HepG2 (cell line): Measurements from ENCODE around the gene SPACDR. TPM values are rescaled to one million over a fixed set of nuclear protein-coding genes. Genes with fewer than 3 reads are reported as not detected.

Experiments used
- ATAC-seq: fragments of 200-7000 bp; cut with Tn5 transposase; 3 replicates; pipeline ENCODE4 v1.9.1; 2020; ENCODE audit warnings: mild to moderate bottlenecking, moderate library complexity
- BruUV-seq: library from RNA; stranded (reverse); fragments of 400-500 nt; replicated peaks from 2 replicates; lab custom pipeline; 2021; lab: Mats Ljungman, UMichigan
- CTCF ChIA-PET: fragments of 300-600 bp; formaldehyde crosslinking; extraction: SDS; loops from one replicate; lab custom pipeline; 2021; ENCODE audit warnings: low total read pairs, inconsistent platforms, low intra/inter-chr PET ratio; lab: Yijun Ruan, JAX
- POLR2A ChIA-PET: fragments of 350-600 bp; sonication (Branson Sonifier 250); formaldehyde crosslinking; loops from one replicate; lab custom pipeline; 2020; ENCODE audit warnings: antibody characterized with exemption, inconsistent platforms; lab: Yijun Ruan, JAX
- DNase-seq: peaks from one replicate; pipeline ENCODE4 v3.0.0-alpha.2; 2015; ENCODE audit warnings: low spot score
- FAIRE-seq: peaks from 3 replicates; lab custom pipeline; 2011; peaks lifted over from hg19 to GRCh38; lab: Jason Lieb, UNC
- H2AFZ ChIP-seq: one replicate; pipeline ENCODE4 v1.6.1; 2011; ENCODE audit warnings: low read length, inconsistent platforms
- H3K27ac ChIP-seq: fragments of 300-600 bp; 3 replicates; pipeline ENCODE4 v1.8.0; 2011; ENCODE audit warnings: mixed run types, mild to moderate bottlenecking, mixed read lengths, low read length, inconsistent platforms; ENCODE audit not compliant: insufficient read depth; ENCODE audit errors: extremely low read length
- H3K27me3 ChIP-seq, 2 experiments: fragments of 200-600 bp in 1 of 2; 2 replicates in 1 of 2; 3 replicates in 1 of 2; pipeline versions ENCODE4 v1.6.0 to v1.8.0; 2011; ENCODE audit warnings: low read length in 2 of 2, mild to moderate bottlenecking in 2 of 2, moderate library complexity in 2 of 2, inconsistent platforms in 1 of 2; ENCODE audit not compliant: insufficient read depth in 2 of 2, control insufficient read depth in 1 of 2
- H3K36me3 ChIP-seq, 2 experiments: fragments of 200-600 bp in 1 of 2; replicated peaks in 1 of 2; 2 replicates in 1 of 2; 3 replicates in 1 of 2; pipeline versions ENCODE4 v1.5.1 to v1.8.0; 2011; ENCODE audit warnings: low read length in 2 of 2, inconsistent platforms in 1 of 2; ENCODE audit not compliant: insufficient read depth in 2 of 2, control insufficient read depth in 1 of 2
- H3K4me1 ChIP-seq: 2 replicates; pipeline ENCODE4 v1.5.1; 2012; ENCODE audit warnings: low read length, inconsistent platforms; ENCODE audit not compliant: insufficient read depth
- H3K4me2 ChIP-seq: 2 replicates; pipeline ENCODE4 v1.6.0; 2011; ENCODE audit warnings: low read depth, low read length, inconsistent platforms
- H3K4me3 ChIP-seq, 3 experiments: fragments of 200-600 bp in 1 of 3; sonication (generic), shearing (Covaris generic) in 1 of 3; replicated peaks in 1 of 3; 2 replicates each; pipeline ENCODE4 v1.5.1; 2011 to 2016; ENCODE audit warnings: low read length in 3 of 3, inconsistent platforms in 2 of 3, low read depth in 2 of 3, mild to moderate bottlenecking in 2 of 3, control low read depth in 1 of 3, mixed read lengths in 1 of 3; ENCODE audit not compliant: insufficient read depth in 1 of 3
- H3K79me2 ChIP-seq: one replicate; pipeline ENCODE4 v1.6.1; 2011; ENCODE audit warnings: low read length, inconsistent platforms; ENCODE audit not compliant: insufficient read depth
- H3K9ac ChIP-seq: 2 replicates; pipeline ENCODE4 v1.6.0; 2011; ENCODE audit warnings: mild to moderate bottlenecking, low read depth, low read length, inconsistent platforms; ENCODE audit not compliant: insufficient read depth
- H3K9me3 ChIP-seq: 2 replicates; pipeline ENCODE4 v1.5.1; 2012; ENCODE audit warnings: mild to moderate bottlenecking, low read length
- H4K20me1 ChIP-seq: 2 replicates; pipeline ENCODE4 v1.6.0; 2011; ENCODE audit warnings: inconsistent platforms, mild to moderate bottlenecking, low read length, moderate library complexity; ENCODE audit not compliant: insufficient read depth
- FOXM1 ChIP-seq: sonication (generic); formaldehyde crosslinking; IDR thresholded peaks from 2 replicates; pipeline ENCODE4 v1.5.0; 2020; ENCODE audit warnings: missing genetic modification reagents
- NFE2L2 ChIP-seq: fragments of 150-350 bp; IDR thresholded peaks from 2 replicates; pipeline ENCODE4 v1.6.1; 2014; ENCODE audit warnings: low read length
- PAWR ChIP-seq: sonication (generic); formaldehyde crosslinking; IDR thresholded peaks from 2 replicates; pipeline ENCODE4 v1.4.0; 2020; ENCODE audit warnings: missing genetic modification reagents, mild to moderate bottlenecking, borderline replicate concordance
- TCF12 ChIP-seq, 2 experiments: fragments of 450-650 bp in 1 of 2; sonication (generic) in 1 of 2; formaldehyde crosslinking in 1 of 2; IDR thresholded peaks; 2 replicates each; pipeline versions ENCODE4 v1.6.1 to v1.8.0; 2017 to 2022; ENCODE audit warnings: antibody characterized with exemption in 1 of 2, mild to moderate bottlenecking in 1 of 2, missing genetic modification reagents in 1 of 2, moderate library complexity in 1 of 2
- WGBS: methylation state at CpG from one replicate; pipeline ENCODE4 v1.1.6; 2017; ENCODE audit warnings: low lambda C conversion rate; 5-methylcytosine and 5-hydroxymethylcytosine counted together
- in situ Hi-C: cut with HindIII; loops from 2 replicates; pipeline ENCODE4 v1.10.0; 2017; ENCODE audit warnings: low pct_unique_long_range_greater_than_20kb; ENCODE audit not compliant: extremely low pct_ligation_motif_present
- intact Hi-C: fragments of 100-400 bp; cut with micrococcal nuclease; formaldehyde crosslinking; loops from one replicate; pipeline ENCODE4 v1.10.0; 2022; ENCODE audit not compliant: unreplicated experiment
- polyA plus RNA-seq, 8 experiments: library from polyadenylated mRNA; depleted of rRNA in 3 of 8; stranded (reverse) in 7 of 8; unstranded in 1 of 8; fragments of >200 nt; fragmentation: Illumina TruSeq in 4 of 8; extraction: Trizol in 4 of 8; gene quantifications; 2 replicates each; pipeline versions ENCODE4 v1.2.1 to v1.2.3, GENCODE V29; 2011 to 2016; ENCODE audit warnings: low read depth in 4 of 8, missing spikeins in 1 of 8, mixed read lengths in 1 of 8; ENCODE audit not compliant: insufficient read depth in 1 of 8
- total RNA-seq, 5 experiments: library from RNA; depleted of rRNA; stranded (reverse); fragments of >200 nt; fragmentation: Illumina TruSeq; extraction: Trizol; gene quantifications; 2 replicates each; pipeline ENCODE4 v1.2.3, GENCODE V29; 2016; ENCODE audit warnings: low read depth in 1 of 5
- TF ChIP-seq, protein P1 (sequence below): sonication (generic); formaldehyde crosslinking; IDR thresholded peaks from 2 replicates; pipeline ENCODE4 v1.9.0; 2021; ENCODE audit warnings: missing genetic modification reagents, borderline replicate concordance

The SPACDR gene
- total and polyA plus RNA-seq, 2 of the 13 experiments (the other 11 are each of a cell fraction or from before 2014, with no cell fraction given): 0.41 TPM; not detected in 1

DNA sequence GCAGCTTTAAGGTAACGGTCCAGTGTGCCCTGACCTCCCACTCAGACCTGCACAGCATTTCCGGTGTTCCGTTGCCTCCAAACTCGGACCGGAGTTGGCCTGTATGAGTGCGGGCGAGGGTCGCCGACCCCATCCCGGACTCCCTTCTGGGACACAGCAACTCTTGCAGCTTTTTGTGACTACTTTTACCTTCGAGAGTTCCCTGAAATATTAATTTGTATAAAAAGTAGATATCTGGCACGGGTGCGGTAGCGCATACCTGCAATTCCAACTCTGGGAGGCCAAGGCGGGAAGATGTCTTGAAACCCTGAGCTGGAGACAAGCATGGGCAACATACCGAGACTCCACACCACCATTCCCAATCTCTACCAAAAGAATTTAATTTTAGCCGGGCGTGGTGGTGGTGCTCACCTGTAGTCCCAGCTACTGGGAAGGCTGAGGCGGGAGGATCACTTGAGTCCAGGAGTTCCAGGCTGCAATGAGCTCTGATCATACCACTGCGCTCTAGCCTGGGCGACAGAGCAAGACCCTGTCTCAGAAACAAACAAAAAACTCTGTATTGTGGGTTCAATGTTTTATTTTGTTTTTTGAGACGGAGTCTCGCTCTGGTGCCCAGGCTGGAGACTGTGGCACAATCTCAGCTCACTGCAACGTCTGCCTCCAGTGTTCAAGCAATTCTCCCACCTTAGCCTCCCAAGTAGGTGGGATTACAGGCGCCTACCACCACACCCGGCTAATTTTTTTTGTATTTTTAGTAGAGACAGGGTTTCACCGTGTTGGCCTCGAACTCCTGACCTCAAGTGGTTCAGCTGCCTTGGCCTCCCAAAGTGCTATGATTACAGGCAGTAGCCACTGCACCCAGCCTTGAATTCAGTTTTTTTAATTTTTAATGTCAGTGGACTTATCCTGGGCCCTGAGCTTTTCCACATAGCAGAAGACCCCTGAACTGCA lies 26.6 kb downstream of the SPACDR start:
- Histone ChIP-seq H3K9ac (no peak overlapping the region), H3K4me3 (no peak overlapping the region), H3K27ac (peak overlapping the region; percentile 90), H3K4me1 (peaks cover 55% of the 10 kb centered on the region), H3K27me3 (no peaks in the 10 kb centered on the region; a peak in 1 of 5 replicates), H3K9me3 (no peaks in the 10 kb centered on the region), H3K36me3 (peaks cover 5 to 19% of the 10 kb centered on the region in 2 experiments), H2AFZ (no peak overlapping the region), H4K20me1 (no peaks in the 10 kb centered on the region), H3K79me2 (peaks cover 16% of the 10 kb centered on the region), H3K4me2 (no peak overlapping the region)
- DNase-seq: no peak
- intact Hi-C loops: no loop called here
- TF ChIP-seq NFE2L2: no peak
- no peak for TF ChIP-seq FOXM1 (CRISPR knock-in tag)
- TF ChIP-seq, protein P1, sequence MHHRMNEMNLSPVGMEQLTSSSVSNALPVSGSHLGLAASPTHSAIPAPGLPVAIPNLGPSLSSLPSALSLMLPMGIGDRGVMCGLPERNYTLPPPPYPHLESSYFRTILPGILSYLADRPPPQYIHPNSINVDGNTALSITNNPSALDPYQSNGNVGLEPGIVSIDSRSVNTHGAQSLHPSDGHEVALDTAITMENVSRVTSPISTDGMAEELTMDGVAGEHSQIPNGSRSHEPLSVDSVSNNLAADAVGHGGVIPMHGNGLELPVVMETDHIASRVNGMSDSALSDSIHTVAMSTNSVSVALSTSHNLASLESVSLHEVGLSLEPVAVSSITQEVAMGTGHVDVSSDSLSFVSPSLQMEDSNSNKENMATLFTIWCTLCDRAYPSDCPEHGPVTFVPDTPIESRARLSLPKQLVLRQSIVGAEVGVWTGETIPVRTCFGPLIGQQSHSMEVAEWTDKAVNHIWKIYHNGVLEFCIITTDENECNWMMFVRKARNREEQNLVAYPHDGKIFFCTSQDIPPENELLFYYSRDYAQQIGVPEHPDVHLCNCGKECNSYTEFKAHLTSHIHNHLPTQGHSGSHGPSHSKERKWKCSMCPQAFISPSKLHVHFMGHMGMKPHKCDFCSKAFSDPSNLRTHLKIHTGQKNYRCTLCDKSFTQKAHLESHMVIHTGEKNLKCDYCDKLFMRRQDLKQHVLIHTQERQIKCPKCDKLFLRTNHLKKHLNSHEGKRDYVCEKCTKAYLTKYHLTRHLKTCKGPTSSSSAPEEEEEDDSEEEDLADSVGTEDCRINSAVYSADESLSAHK (CRISPR knock-in tag): no peak
- TF ChIP-seq TCF12 (IDR thresholded peaks at IDR 0.05): no peak
- 0 out of 2 replicates have a peak, but pooled peaks have one; percentile 25 for TF ChIP-seq TCF12 (CRISPR knock-in tag; IDR thresholded peaks at IDR 0.05)
- no peak for TF ChIP-seq PAWR (CRISPR knock-in tag)
- FAIRE-seq: no peak
- ChIA-PET CTCF (no interaction called here), POLR2A (interaction anchor here (0.6 to 6.0 kb wide), 12 partner anchors 8 to 336 kb away, joined by 3 to 72 read pairs (median 5); partner anchors contain the start of genes AP4M1, FBXO24, LRCH4 and MCM7)
- ATAC-seq: no peak
- no TSS peak for BruUV-seq
- in situ Hi-C loops: no loop called here
- 94% methylated on average over 28 of the region's 28 CpGs for WGBS
